Endometrium (tissue), 2 donors: Measurements from ENCODE around the gene MCF2L.

Experiments used
- FAIRE-seq: peaks from 2 replicates; lab custom pipeline; 2012; peaks lifted over from hg19 to GRCh38; lab: Jason Lieb, UNC
- donor health status: control.
- donor health status: control.

MCF2L gene

DNA sequence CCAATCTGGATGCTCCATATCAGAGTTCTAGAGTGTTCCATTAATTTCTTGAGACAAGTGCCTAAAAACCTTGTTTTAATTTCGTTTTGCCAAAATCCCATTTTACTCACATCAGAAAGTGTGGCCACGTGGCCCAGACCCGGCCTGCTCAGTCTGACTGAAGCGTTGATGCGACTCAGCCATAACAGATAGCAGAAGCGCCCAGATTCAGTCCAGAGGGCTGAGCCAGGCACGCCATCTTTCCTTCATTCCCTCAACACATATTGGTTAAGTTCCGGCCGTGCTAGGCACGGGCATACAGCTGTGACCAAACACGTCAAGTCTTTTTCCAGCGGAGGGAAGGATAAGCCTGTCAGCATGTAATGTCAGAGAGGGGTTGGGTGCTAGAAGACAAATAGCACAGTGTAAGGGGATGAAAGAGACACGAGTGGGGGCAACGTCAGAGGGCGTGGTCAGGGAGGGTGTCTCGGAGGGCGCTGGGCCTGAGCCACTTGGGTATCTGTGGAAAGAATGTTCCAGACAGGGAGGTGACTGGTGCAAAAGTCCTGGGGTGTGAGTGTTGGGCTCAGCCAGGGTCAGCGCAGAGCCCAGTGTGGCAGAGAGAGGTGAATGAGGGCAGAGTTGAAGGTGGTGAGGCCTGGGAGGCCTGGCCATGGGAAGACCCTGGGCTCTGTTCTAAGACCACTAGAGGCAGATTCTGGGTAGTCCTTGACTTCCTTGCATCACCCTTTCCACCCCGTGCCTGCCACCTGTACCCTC is 156.7 kb downstream of the MCF2L start:
- no peak for FAIRE-seq

GRCh38 chr13:113126265-113127150 is 157.5 kb downstream of the MCF2L start:
- no peak for FAIRE-seq

DNA sequence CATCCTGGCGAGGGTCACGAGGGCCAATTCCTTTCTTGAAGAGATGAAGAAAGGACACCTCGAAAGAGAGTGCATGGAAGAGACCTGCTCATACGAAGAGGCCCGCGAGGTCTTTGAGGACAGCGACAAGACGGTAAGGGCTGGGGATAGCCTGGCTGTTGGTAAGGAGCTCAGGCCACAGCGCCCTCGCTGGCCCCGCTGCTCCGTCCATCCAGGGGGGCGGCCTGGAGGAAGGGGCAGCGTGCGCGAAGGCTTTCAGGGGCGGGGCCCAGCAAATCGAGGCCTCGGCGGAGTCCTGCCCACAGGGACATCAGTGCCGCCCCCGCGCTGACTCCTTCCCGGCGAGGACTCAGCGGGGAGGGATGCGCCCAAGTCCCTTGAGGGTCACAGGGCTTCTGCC is 160.5 kb downstream of the MCF2L start:
- no peak for FAIRE-seq

DNA sequence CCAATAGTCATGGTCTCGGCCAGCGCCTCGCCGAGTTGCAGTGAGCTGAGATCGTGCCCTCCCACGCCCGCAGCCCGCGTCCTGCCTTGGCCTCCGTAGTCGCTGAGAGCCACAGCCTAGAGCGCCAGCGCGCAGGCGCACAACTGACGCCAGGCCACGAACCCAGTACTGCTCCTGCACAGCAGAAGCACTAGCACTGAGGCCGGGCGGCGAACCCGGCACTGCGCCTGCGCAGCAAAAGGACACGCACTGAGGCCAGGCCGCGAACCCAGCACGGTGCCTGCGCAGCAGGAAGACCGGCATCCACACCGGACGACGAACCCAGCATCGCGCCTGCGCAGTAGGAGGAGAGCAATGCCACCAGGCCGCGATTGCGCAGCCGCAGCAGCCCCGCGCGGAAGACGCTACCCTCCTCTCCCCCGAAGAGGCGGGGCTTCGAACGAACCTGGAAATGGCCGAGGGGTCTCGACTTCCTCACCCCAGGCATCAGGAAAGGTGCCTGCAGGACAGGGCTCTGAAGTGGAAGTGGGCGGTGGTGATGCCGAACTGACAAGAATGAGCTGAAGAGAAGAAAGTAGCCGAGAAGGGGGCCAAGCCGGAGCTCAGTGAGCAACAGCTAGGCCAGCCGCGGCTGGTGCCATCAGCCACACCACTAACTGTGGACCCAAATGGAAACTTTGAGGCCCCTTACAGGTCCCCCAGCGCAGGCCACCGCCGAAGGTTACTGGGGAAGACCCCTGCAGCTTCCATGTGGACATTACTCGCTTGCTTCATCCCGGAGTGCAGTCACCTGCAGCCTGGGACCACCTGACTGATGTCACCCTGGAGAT is 161.1 kb downstream of the MCF2L start:
- FAIRE-seq = no peak

GRCh38 chr13:113135281-113135760 is 166.3 kb downstream of the MCF2L start:
- FAIRE-seq = no peak

GRCh38 chr13:113137691-113138298 is 168.8 kb downstream of the MCF2L start:
- FAIRE-seq = no peak

DNA sequence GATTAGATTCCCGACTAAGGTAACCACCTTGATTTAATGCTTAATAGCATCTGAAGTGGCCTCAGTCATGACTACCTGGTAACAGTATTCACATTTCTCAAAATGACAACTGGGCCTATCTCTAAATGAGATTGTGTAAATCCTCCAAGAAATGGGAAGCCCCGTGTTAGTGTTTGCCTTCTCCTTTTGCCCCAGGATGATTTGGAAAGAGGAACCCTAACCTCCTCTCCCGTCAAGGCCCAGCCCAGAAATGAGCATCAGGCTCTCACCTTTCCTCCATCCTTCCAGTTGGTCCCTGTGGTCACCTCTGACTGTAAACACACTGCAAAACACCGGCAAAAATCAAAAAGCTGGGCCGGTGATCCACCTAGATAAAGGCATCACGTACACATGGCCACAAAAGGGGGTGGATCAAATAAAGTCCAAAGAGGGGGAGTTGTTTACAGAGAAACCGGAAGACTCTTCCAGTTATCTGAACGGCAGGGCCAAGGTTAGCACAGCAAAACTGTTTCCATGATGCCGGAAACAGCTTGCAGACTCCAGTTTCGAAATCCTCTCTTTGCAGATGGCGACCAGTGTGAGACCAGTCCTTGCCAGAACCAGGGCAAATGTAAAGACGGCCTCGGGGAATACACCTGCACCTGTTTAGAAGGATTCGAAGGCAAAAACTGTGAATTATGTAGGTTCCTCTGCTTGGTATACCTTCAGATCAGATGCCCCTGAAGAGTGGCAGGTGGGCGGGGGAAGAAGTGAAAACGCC is 170.0 kb downstream of the MCF2L start:
- FAIRE-seq = no peak

DNA sequence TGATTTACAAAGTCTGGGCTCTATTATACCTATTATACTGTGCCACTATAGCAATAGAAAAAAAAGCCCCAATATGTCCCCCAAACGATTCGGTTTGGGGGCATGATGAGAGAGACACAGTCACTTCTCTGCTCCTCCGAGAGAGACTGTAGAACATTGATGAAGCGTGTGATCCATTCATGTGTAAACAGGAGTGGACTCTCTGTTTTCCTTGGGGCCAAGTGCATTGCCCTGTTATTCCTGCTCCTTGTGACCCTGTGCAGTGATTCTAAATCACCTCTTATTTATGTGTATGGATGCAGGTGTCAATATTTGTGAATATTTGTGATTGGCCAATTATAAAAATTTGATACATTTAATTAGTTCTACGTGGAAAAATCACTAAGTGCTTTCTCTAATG is 170.6 kb downstream of the MCF2L start:
- no peak for FAIRE-seq

GRCh38 chr13:113140677-113141600 is 171.9 kb downstream of the MCF2L start:
- no peak for FAIRE-seq

DNA sequence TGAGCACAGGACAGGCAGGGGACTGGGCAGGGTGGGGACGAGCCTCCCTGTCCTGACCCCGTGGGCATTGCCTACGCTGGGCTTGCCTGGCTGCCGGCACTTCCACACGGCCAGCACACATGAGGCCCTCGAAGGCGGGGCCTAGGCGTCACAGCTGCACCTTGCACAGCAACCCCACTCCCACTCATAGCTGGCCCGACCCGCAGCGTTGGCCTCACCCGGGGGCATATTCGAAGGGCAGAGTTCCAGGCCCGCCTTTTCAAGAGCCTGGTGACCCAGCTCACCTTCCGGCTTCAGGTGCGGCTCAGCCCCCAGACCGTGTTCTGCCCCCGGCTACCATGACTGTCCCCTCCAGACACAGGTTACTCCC is 172.6 kb downstream of the MCF2L start:
- no peak for FAIRE-seq

- FAIRE-seq = no peak
Observed at GRCh38 chr13:113142876-113143275, 173.9 kb downstream of the MCF2L start.

DNA sequence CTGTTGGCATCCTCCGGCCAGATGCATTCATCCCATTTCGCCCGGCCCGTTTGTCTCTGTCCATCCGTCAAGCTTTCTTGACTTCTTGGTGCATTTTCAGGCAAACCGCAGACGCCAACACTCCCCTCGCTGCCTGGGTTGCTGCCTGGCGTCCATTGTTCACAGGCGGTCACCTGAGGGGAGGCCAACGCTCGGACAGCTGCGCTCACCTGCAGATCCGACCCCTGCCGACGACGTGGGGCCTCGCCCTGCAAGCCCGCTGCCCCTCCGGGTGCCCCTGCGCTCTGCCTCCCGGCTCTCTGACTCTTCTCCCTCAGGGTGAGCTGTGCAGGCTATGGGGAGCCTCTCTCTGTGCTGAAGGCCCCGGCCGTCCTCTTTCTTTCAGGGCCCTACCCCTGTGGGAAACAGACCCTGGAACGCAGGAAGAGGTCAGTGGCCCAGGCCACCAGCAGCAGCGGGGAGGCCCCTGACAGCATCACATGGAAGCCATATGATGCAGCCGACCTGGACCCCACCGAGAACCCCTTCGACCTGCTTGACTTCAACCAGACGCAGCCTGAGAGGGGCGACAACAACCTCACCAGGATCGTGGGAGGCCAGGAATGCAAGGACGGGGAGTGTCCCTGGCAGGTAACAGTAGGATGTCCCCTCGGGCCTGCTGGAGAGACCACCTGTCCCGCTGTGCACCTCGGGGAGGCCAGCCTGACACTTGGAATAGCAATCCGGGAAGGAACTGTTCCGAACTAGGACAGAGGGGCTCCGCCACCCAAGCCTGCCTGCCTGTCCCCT is 174.6 kb downstream of the MCF2L start:
- no peak for FAIRE-seq

DNA sequence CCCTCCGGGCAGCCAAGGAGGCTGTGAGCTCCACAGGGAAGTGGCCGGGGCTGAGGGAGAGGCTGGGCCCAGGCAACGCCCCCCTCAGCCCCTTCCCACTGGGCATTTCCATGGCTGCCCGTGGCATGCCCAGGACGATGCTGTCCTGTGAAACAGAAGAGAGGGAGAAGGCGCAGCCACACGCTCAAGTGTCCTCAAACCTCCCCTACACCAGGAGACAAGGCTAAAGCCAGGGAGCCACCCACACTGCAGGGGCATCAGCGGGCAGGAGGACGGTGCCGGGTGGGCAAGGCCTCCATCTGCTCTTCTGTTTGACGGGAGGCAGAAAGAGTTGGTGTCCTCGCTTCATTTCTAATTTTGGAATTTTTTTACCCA is 175.2 kb downstream of the MCF2L start:
- no peak for FAIRE-seq

DNA sequence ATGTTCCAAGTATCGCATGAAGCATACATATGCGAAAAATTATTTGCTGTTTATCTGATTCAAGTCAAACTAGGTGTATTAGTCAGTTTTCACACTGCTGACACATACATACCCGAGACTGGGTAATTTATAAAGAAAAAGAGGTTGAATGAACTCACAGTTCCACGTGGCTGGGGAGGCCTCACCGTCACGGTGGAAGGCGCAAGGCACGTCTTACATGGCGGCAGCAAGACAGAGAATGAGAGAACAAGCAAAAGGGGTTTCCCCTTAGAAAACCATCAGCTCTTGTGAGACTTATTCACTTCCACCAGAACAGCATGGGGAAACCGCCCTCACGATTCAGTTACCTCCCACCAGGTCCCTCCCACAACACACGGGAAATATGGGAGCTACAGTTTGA is 176.5 kb downstream of the MCF2L start:
- FAIRE-seq = no peak

DNA sequence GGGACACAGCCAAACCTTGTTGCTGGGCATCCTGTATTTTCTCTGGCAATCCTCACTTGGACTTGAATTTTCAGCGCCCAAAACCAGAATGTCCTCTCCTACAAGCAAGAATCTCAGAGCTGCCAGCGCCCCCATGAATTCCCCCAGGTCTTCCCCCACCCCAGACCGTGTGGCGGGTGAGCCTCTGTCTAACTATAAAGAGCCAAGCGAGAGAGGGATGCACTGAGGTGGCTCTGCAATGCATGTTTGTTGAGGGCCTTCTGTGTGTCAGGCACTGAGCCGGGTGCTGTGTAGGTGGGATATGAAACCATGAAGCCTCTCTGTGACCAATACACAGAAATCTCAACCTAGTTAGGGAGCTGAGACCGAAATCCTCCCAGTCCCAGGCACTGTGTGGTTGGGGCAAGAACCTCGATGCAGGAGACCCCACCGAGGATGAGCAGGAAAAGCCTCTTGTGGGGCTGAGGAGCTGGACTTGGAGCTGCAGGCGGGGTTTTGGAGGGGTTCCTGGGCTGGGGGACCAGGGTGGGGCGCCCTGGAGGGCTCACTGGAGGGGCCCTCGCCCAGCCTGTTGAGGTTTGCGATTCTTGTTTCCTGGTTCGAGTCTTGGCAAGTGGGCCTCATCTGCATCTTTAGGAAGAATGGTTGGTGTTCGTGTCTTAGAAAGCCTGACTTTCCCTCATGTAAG is 177.0 kb downstream of the MCF2L start:
- FAIRE-seq = no peak

DNA sequence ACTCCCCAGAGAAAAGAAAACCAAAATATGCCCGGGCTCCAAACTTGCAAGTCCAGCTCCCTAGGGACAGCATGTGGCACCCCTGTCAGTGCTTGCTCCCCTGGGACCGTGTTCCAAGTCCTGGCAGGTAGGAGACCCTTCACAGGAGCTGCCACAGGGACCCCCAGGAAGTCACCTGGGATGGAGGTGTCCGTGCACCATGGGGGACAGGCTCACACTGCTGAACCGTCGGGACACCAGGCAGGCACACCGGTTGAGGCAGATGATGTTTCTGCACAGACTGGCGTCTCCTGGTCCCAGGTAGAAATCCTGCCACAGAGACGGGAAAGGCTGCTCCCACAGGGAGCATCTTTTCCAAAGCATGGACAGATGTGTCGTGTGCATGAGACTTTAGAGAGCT is 177.7 kb downstream of the MCF2L start:
- no peak for FAIRE-seq

DNA sequence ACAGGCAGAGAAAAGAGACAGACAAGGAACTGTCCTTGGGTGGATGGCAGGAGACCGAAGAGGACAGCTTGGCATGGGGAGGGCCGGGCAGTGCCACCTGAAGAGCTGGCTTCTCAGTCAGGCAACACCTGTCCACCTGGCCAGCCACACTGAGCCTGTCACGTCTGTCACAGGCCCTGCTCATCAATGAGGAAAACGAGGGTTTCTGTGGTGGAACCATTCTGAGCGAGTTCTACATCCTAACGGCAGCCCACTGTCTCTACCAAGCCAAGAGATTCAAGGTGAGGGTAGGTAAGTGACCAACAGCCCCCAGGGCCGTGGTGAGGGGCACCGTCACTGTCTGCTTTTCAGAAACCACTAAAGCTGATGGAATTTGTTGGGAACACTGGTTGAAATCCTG is 178.2 kb downstream of the MCF2L start:
- no peak for FAIRE-seq

GRCh38 chr13:113148407-113148806 is 179.4 kb downstream of the MCF2L start:
- no peak for FAIRE-seq
